BLaER1 treated with 17β-estradiol and CSF1 and Interleukin-3, amounts not matched to agents 10 nM and 100 nM (cell line): ENCODE data around the gene LOXL4.

Experiments
- H3K27ac ChIP-seq, 11 experiments: shearing (Covaris generic); formaldehyde crosslinking; 2 replicates each; pipeline ENCODE4 v1.8.1; 2022
- H3K27me3 ChIP-seq, 11 experiments: shearing (Covaris generic); formaldehyde crosslinking; 2 replicates each; pipeline ENCODE4 v1.8.1; 2022
- H3K36me3 ChIP-seq, 11 experiments: shearing (Covaris generic); formaldehyde crosslinking; 2 replicates each; pipeline ENCODE4 v1.8.1; 2022
- H3K4me1 ChIP-seq, 10 experiments: shearing (Covaris generic); formaldehyde crosslinking; 2 replicates each; pipeline ENCODE4 v1.8.1; 2022
- H3K4me2 ChIP-seq, 11 experiments: shearing (Covaris generic); formaldehyde crosslinking; 2 replicates each; pipeline ENCODE4 v1.8.1; 2022
- H3K4me3 ChIP-seq, 10 experiments: shearing (Covaris generic); formaldehyde crosslinking; 2 replicates each; pipeline ENCODE4 v1.8.1; 2022
- H3K9ac ChIP-seq, 11 experiments: shearing (Covaris generic); formaldehyde crosslinking; 2 replicates each; pipeline ENCODE4 v1.8.1; 2022
- H3K9me3 ChIP-seq, 11 experiments: shearing (Covaris generic); formaldehyde crosslinking; replicated peaks in 1 of 11; 2 replicates each; pipeline ENCODE4 v1.8.1; 2022
- H4K20me1 ChIP-seq, 11 experiments: shearing (Covaris generic); formaldehyde crosslinking; 2 replicates each; pipeline ENCODE4 v1.8.1; 2022
- Cebpa-rat ChIP-seq, 11 experiments: shearing (Covaris generic); IDR thresholded peaks; 2 replicates each; pipeline ENCODE4 v1.8.1; 2022

LOXL4 gene

DNA sequence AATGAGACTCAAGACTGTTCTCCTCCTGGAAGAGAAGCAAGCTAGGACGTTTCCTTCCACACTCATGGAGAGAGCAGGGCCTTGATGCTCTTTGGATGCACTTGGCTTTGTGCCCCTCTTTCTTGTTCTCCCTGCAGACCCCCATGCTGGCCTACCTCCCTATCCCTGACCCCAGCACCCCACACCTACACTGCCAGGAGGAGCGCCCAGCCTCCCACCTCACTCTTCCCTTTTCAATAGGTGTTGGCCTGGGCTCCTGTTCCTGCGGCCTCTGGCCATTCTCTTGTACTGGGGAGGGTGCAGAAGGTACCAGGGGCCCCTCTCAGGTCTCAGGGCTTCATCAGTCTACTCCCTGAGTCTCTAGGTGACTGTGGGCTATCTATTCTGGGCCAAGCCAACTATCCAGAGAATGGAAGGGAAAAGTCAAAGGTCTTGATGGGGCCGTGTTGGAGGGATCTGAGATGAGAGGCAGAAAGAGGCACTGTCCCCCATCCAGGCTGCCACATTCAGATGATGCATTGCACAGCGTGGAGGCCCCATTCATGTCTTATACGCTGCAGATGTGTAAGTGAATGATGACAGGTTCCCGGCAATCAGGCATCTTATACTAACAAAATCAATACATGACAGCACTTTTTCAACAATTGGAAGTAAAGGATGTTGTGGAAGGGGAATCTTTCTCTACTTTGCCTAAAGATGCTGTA, 32.7 kb upstream of the LOXL4 start:
- Histone ChIP-seq H4K20me1 (no peaks in the 10 kb centered on the region), H3K4me2 (peak overlapping the region in 8 of 11 experiments; percentile 36 to 73 (median 55); a peak in 14 of 22 replicates), H3K9me3 (peaks cover 0 to 2% (median 0%) of the 10 kb centered on the region in 11 experiments; a peak in 4 of 22 replicates), H3K27me3 (no peaks in the 10 kb centered on the region), H3K27ac (no peak overlapping the region), H3K4me3 (no peak overlapping the region), H3K36me3 (no peaks in the 10 kb centered on the region), H3K4me1 (peaks cover 16 to 63% (median 42%) of the 10 kb centered on the region in 10 experiments), H3K9ac (no peak overlapping the region)
- no peak for TF ChIP-seq Cebpa-rat (IDR thresholded peaks at IDR 0.05)

DNA sequence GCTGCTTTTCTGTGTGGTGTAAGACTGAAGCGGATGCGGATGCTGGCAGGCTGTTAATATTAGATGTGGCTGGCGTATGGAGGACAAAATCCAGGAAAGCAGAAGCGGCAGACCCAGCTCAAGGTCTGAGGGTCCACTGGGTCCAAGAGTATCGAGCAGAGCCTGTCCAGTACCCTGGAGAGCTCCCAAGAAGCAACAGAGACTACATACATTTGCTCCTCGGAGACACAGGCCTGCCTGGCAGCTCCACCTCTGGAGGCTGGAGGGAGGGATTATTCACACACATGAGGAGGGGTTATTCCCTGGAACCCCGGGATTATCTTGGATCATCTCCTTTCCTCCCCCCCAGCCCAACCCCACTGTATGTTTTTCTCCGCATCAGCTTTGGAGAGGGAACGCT, 31.3 kb upstream of the LOXL4 start:
- no peaks in the 10 kb centered on the region for H3K27me3 ChIP-seq
- H3K9me3 ChIP-seq: no peaks in the 10 kb centered on the region
- H4K20me1 ChIP-seq: no peaks in the 10 kb centered on the region
- no peak overlapping the region for H3K27ac ChIP-seq
- no peak overlapping the region for H3K4me3 ChIP-seq
- H3K4me1 ChIP-seq: peaks cover 23 to 76% (median 55%) of the 10 kb centered on the region in 10 experiments
- H3K9ac ChIP-seq: no peak overlapping the region
- no peak for TF ChIP-seq Cebpa-rat (IDR thresholded peaks at IDR 0.05)
- no peaks in the 10 kb centered on the region for H3K36me3 ChIP-seq
- peak overlapping the region; percentile 27 to 67 (median 51); a peak in 14 of 22 replicates for H3K4me2 ChIP-seq

DNA sequence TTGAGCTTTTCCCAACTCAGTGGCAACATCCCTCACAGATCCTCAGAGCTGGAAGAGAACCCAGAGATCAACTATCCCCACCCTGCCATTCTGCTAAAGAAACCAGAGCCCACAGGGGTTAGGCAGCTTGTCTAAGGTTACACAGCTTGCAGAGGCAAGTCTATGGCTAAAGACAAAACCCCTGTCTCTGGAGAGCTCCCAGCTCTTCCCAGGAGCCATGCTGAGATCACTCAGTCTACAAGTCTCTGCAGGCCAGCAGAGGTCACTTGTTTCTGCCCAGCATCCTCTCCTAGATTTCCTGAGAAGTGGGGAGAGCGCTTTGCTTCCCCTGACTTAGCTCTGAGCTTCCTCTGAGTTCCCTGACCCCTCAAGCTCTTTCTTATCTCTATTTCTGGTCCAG, 28.5 kb upstream of the LOXL4 start:
- TF ChIP-seq Cebpa-rat (IDR thresholded peaks at IDR 0.05): no peak
- H4K20me1 ChIP-seq: no peaks in the 10 kb centered on the region
- H3K9ac ChIP-seq: no peak overlapping the region
- no peaks in the 10 kb centered on the region for H3K36me3 ChIP-seq
- no peak overlapping the region for H3K4me3 ChIP-seq
- H3K27ac ChIP-seq: peak overlapping the region in 2 of 11 experiments; percentile 46 to 50; a peak in 4 of 22 replicates
- H3K4me1 ChIP-seq: peaks cover 23 to 77% (median 58%) of the 10 kb centered on the region in 10 experiments
- no peaks in the 10 kb centered on the region for H3K27me3 ChIP-seq
- H3K9me3 ChIP-seq: no peaks in the 10 kb centered on the region
- peak overlapping the region; percentile 48 to 80 (median 73); a peak in 19 of 22 replicates for H3K4me2 ChIP-seq

DNA sequence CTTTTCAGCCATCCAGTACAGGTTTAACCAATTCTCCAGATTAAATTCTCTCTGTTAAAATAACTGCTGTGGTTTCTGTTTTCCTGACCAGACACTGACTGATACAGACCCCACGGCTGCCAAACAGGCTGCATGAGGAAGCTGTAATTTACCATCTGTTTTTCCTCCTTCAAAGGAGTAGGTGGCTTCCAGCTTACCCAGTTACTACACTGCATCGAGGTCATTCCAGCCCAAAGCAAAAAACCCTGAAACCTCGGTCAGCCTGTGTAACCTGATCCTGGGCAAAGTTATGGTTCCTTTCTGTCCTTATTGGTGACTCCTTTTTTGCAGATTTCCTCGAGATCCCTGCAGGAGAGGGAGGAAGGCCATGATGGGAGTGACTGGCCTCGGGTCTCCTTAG, 27.9 kb upstream of the LOXL4 start:
- Histone ChIP-seq H4K20me1 (no peaks in the 10 kb centered on the region), H3K4me1 (peaks cover 23 to 71% (median 54%) of the 10 kb centered on the region in 10 experiments), H3K9me3 (no peaks in the 10 kb centered on the region), H3K9ac (peak overlapping the region in 6 of 11 experiments; percentile 17 to 50 (median 24); a peak in 7 of 22 replicates), H3K36me3 (no peaks in the 10 kb centered on the region), H3K27me3 (no peaks in the 10 kb centered on the region), H3K4me2 (peak overlapping the region; percentile 48 to 80 (median 73)), H3K27ac (peak overlapping the region in 9 of 11 experiments; percentile 15 to 74 (median 61); a peak in 17 of 22 replicates), H3K4me3 (no peak overlapping the region)
- TF ChIP-seq Cebpa-rat (IDR thresholded peaks at IDR 0.05): no peak

DNA sequence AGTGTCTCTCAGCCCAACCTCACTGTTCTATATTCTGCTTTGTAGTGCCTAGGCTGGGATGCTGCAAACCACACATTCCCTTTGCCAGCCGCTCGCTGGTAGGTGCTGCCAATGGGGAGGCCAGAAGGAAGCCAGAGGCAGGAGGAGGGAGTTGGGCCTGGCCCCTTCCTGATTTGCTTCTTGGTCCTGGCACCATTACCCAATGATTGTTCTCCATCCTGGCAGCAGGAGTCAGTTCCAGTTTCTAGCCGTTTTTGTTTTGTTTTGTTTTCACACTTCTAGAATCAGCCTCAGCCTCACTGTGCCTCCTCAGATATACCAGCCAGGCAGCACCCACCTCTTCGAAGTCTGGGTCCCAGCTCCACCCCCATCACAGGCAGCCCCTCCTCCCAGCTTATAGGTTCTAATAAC, 27.4 kb upstream of the LOXL4 start:
- no peaks in the 10 kb centered on the region for H4K20me1 ChIP-seq
- H3K27ac ChIP-seq: peak overlapping the region in 9 of 11 experiments; percentile 15 to 74 (median 61); a peak in 17 of 22 replicates
- H3K4me3 ChIP-seq: no peak overlapping the region
- no peaks in the 10 kb centered on the region for H3K9me3 ChIP-seq
- no peaks in the 10 kb centered on the region for H3K36me3 ChIP-seq
- no peaks in the 10 kb centered on the region for H3K27me3 ChIP-seq
- peaks cover 23 to 66% (median 51%) of the 10 kb centered on the region in 10 experiments for H3K4me1 ChIP-seq
- peak overlapping the region; percentile 48 to 80 (median 73) for H3K4me2 ChIP-seq
- no peak for TF ChIP-seq Cebpa-rat (IDR thresholded peaks at IDR 0.05)
- peak overlapping the region in 6 of 11 experiments; percentile 17 to 50 (median 24); a peak in 7 of 22 replicates for H3K9ac ChIP-seq

DNA sequence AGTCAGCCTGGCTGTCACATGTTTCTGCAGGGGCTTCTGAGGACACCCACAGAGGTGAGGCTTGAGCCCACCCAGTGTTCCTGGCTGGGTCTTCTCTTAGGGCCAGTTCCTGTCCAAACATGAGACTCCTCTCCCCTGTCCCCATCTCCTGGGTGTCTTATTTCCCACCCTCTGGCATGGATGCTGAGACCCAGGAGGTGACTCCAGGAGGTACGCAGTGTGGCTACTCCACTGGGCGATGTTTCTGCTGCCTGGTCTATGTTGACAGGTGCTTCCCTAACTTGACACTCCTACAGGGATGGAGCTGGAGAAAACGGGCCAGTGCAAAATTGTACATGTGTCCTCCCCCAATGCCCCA, 26.3 kb upstream of the LOXL4 start:
- Histone ChIP-seq H3K27me3 (no peaks in the 10 kb centered on the region), H3K4me1 (peaks cover 16 to 54% (median 41%) of the 10 kb centered on the region in 10 experiments), H4K20me1 (no peaks in the 10 kb centered on the region), H3K4me3 (no peak overlapping the region), H3K9me3 (no peaks in the 10 kb centered on the region), H3K36me3 (no peaks in the 10 kb centered on the region), H3K27ac (no peak overlapping the region), H3K9ac (no peak overlapping the region), H3K4me2 (peak overlapping the region in 9 of 11 experiments; percentile 4 to 80 (median 70); a peak in 16 of 22 replicates)
- TF ChIP-seq Cebpa-rat (IDR thresholded peaks at IDR 0.05): no peak

- H3K4me1 ChIP-seq: peaks cover 16 to 52% (median 41%) of the 10 kb centered on the region in 10 experiments
- H3K4me3 ChIP-seq: no peak overlapping the region
Measured at GRCh38 chr10:98293550-98294269, 25.7 kb upstream of the LOXL4 start.

GRCh38 chr10:98292971-98293370, 25.0 kb upstream of the LOXL4 start:
- Histone ChIP-seq H3K9ac (no peak overlapping the region), H3K4me1 (peaks cover 16 to 52% (median 41%) of the 10 kb centered on the region in 10 experiments), H3K36me3 (no peaks in the 10 kb centered on the region), H3K9me3 (no peaks in the 10 kb centered on the region), H3K27ac (no peak overlapping the region), H3K4me3 (no peak overlapping the region), H4K20me1 (no peaks in the 10 kb centered on the region), H3K4me2 (peak overlapping the region in 8 of 11 experiments; percentile 48 to 80 (median 70); a peak in 13 of 22 replicates), H3K27me3 (no peaks in the 10 kb centered on the region)
- TF ChIP-seq Cebpa-rat (IDR thresholded peaks at IDR 0.05): no peak

More at GRCh38 chr10:98293550-98294269, 25.7 kb upstream of the LOXL4 start:
- Histone ChIP-seq H3K4me2 (peak overlapping the region in 9 of 11 experiments; percentile 4 to 80 (median 70); a peak in 16 of 22 replicates), H3K36me3 (no peaks in the 10 kb centered on the region), H3K27me3 (no peaks in the 10 kb centered on the region), H3K9ac (0 out of 22 replicates have a peak overlapping the region, but pooled peaks of 1 of the 11 experiments have one; percentile 1), H4K20me1 (no peaks in the 10 kb centered on the region), H3K9me3 (no peaks in the 10 kb centered on the region), H3K27ac (no peak overlapping the region)
- TF ChIP-seq Cebpa-rat (IDR thresholded peaks at IDR 0.05): no peak

DNA sequence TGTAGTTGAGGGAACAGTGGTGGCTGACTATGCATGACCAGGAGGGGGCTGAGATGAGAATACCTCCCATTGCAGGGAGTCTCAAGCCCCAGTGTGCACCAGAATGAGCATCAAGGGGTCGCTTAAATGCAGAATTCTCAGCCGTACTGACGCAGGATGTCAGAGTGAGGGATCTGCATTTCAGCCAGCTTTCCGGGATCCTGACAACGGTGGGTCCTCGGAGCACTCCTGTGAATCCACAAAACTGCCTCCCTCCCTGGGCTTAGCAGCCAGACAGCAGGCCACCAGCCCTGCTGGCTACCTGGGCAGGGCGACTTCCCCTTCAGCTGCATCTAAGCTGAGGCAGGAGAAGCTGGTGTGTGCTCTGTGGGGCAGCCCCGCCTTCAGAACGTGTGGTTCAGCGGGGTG, 21.8 kb upstream of the LOXL4 start:
- H3K9me3 ChIP-seq: no peaks in the 10 kb centered on the region
- H3K9ac ChIP-seq: no peak overlapping the region
- peaks cover 0 to 26% (median 19%) of the 10 kb centered on the region in 10 experiments; a peak in 16 of 20 replicates for H3K4me1 ChIP-seq
- no peak overlapping the region for H3K4me3 ChIP-seq
- H4K20me1 ChIP-seq: no peaks in the 10 kb centered on the region
- H3K27me3 ChIP-seq: no peaks in the 10 kb centered on the region
- no peak overlapping the region for H3K4me2 ChIP-seq
- no peak for TF ChIP-seq Cebpa-rat (IDR thresholded peaks at IDR 0.05)
- H3K36me3 ChIP-seq: no peaks in the 10 kb centered on the region
- H3K27ac ChIP-seq: no peak overlapping the region
